ENCODE measurements around the gene CCR5. TPM values are rescaled to one million over a fixed set of nuclear protein-coding genes. Genes with fewer than 3 reads are reported as not detected.

CCR5 gene
- total RNA-seq, 1 donor from 2014 or later = not detected

- Mint-ChIP-seq H3K4me3 (ENCODE audit: low read depth) (no peak overlapping the region), H3K27me3 (peaks cover 30% of the 10 kb centered on the region), H3K36me3 (ENCODE audit: insufficient read depth) (no peaks in the 10 kb centered on the region), H3K4me1 (ENCODE audit: low read depth) (no peaks in the 10 kb centered on the region), H3K27ac (no peak overlapping the region), H3K9me3 (ENCODE audit: low read depth) (peaks cover 7% of the 10 kb centered on the region)
- TF ChIP-seq CTCF (IDR thresholded peaks at IDR 0.05; ENCODE audit: unreplicated experiment) = no peak
- no peak for DNase-seq (ENCODE audit: low spot score, unreplicated experiment)
Measured at GRCh38 chr3:46348823-46349482, 21.8 kb upstream of the CCR5 start.

GRCh38 chr3:46349484-46350261 lies 21.1 kb upstream of the CCR5 start:
- H3K36me3 Mint-ChIP-seq (ENCODE audit: insufficient read depth) = no peaks in the 10 kb centered on the region
- no peak overlapping the region for H3K27ac Mint-ChIP-seq
- no peak overlapping the region for H3K4me3 Mint-ChIP-seq (ENCODE audit: low read depth)
- H3K9me3 Mint-ChIP-seq (ENCODE audit: low read depth) = peaks cover 7% of the 10 kb centered on the region
- TF ChIP-seq CTCF (IDR thresholded peaks at IDR 0.05; ENCODE audit: unreplicated experiment) = no peak
- no peak for DNase-seq (ENCODE audit: low spot score, unreplicated experiment)
- H3K27me3 Mint-ChIP-seq = peaks cover 36% of the 10 kb centered on the region
- H3K4me1 Mint-ChIP-seq (ENCODE audit: low read depth) = no peaks in the 10 kb centered on the region

GRCh38 chr3:46350262-46350565 lies 20.5 kb upstream of the CCR5 start:
- no peak for TF ChIP-seq CTCF (IDR thresholded peaks at IDR 0.05; ENCODE audit: unreplicated experiment)
- Mint-ChIP-seq H3K27me3 (peaks cover 40% of the 10 kb centered on the region), H3K4me1 (ENCODE audit: low read depth) (no peaks in the 10 kb centered on the region), H3K4me3 (ENCODE audit: low read depth) (no peak overlapping the region), H3K27ac (no peak overlapping the region), H3K36me3 (ENCODE audit: insufficient read depth) (no peaks in the 10 kb centered on the region), H3K9me3 (ENCODE audit: low read depth) (peaks cover 7% of the 10 kb centered on the region)
- no peak for DNase-seq (ENCODE audit: low spot score, unreplicated experiment)

- Mint-ChIP-seq H3K36me3 (ENCODE audit: insufficient read depth) (no peaks in the 10 kb centered on the region), H3K4me1 (ENCODE audit: low read depth) (no peaks in the 10 kb centered on the region), H3K27ac (no peak overlapping the region), H3K27me3 (peaks cover 52% of the 10 kb centered on the region), H3K4me3 (ENCODE audit: low read depth) (no peak overlapping the region), H3K9me3 (ENCODE audit: low read depth) (peaks cover 3% of the 10 kb centered on the region)
- no peak for DNase-seq (ENCODE audit: low spot score, unreplicated experiment)
- TF ChIP-seq CTCF (IDR thresholded peaks at IDR 0.05; ENCODE audit: unreplicated experiment) = no peak
Measured at GRCh38 chr3:46351646-46352045, 19.1 kb upstream of the CCR5 start.

GRCh38 chr3:46353090-46353489 lies 17.7 kb upstream of the CCR5 start:
- H3K27ac Mint-ChIP-seq = no peak overlapping the region
- H3K36me3 Mint-ChIP-seq (ENCODE audit: insufficient read depth) = no peaks in the 10 kb centered on the region
- H3K9me3 Mint-ChIP-seq (ENCODE audit: low read depth) = no peaks in the 10 kb centered on the region
- no peak overlapping the region for H3K4me3 Mint-ChIP-seq (ENCODE audit: low read depth)
- no peaks in the 10 kb centered on the region for H3K4me1 Mint-ChIP-seq (ENCODE audit: low read depth)
- TF ChIP-seq CTCF (IDR thresholded peaks at IDR 0.05; ENCODE audit: unreplicated experiment) = no peak
- DNase-seq (ENCODE audit: low spot score, unreplicated experiment) = no peak
- H3K27me3 Mint-ChIP-seq = peaks cover 56% of the 10 kb centered on the region

Data from progenitor cell of endocrine pancreas (in vitro differentiated cells).